Gastrocnemius medialis (tissue), 4 donors: Measurements from ENCODE around the gene PEX16. TPM values are rescaled to one million over a fixed set of nuclear protein-coding genes. Genes with fewer than 3 reads are reported as not detected.

ENCODE experiments used
- ATAC-seq, 2 donors: fragments of 150-250 bp; one replicate each; pipeline ENCODE4 v1.9.1; 2016
- DNase-seq, 2 donors: peaks; one replicate each; pipeline ENCODE4 v3.0.0-alpha.2; 2019
- H3K27ac ChIP-seq, 4 donors: fragments of 200-600 bp; sonication (generic); 1 replicate in 1 of 4; 2 replicates in 3 of 4; pipeline ENCODE4 v1.5.1; 2016 to 2018; ENCODE audit warnings: mild to moderate bottlenecking in 2 of 4, moderate library complexity in 1 of 4
- H3K27me3 ChIP-seq, 3 donors: fragments of 200-600 bp; sonication (generic) in 2 of 3; 1 replicate in 1 of 3; 2 replicates in 2 of 3; pipeline versions ENCODE4 v1.5.1 to v1.6.0; 2016 to 2019; ENCODE audit warnings: mild to moderate bottlenecking in 1 of 3, moderate library complexity in 1 of 3
- H3K36me3 ChIP-seq, 2 donors: fragments of 200-600 bp; sonication (generic) in 1 of 2; one replicate each; pipeline ENCODE4 v1.5.1; 2017 to 2018
- H3K4me1 ChIP-seq, 2 donors: fragments of 200-600 bp; sonication (generic) in 1 of 2; one replicate each; pipeline ENCODE4 v1.5.1; 2016 to 2017; ENCODE audit warnings: mild to moderate bottlenecking in 2 of 2
- H3K4me3 ChIP-seq, 4 donors: fragments of 200-600 bp; sonication (generic) in 3 of 4; 1 replicate in 1 of 4; 2 replicates in 3 of 4; pipeline ENCODE4 v1.5.1; 2016 to 2019; ENCODE audit warnings: mild to moderate bottlenecking in 2 of 4
- H3K9me3 ChIP-seq, 3 donors: fragments of 200-600 bp; sonication (generic) in 2 of 3; 1 replicate in 1 of 3; 2 replicates in 2 of 3; pipeline ENCODE4 v1.5.1; 2016 to 2019
- CTCF ChIP-seq, 5 experiments: fragments of 450-650 bp in 3 of 5; fragments of 200-600 bp in 2 of 5; sonication (generic) in 2 of 5; IDR thresholded peaks in 4 of 5; conservative IDR thresholded peaks in 1 of 5; 1 replicate in 4 of 5; 2 replicates in 1 of 5; pipeline ENCODE4 v1.5.1; 2016 to 2019; ENCODE audit warnings: antibody characterized with exemption in 5 of 5, mild to moderate bottlenecking in 3 of 5, moderate library complexity in 3 of 5
- POLR2A ChIP-seq, 2 donors: fragments of 450-650 bp; IDR thresholded peaks; one replicate each; pipeline ENCODE4 v1.6.1; 2017; ENCODE audit warnings: antibody characterized with exemption in 2 of 2, mild to moderate bottlenecking in 2 of 2, moderate library complexity in 2 of 2
- in situ Hi-C, 4 donors: fragments of 200-750 bp; cut with MboI; loops; one replicate each; pipeline versions ENCODE4 v1.15.0 to v1.8.0; 2017; ENCODE audit warnings: low sequenced_read_pairs in 4 of 4
- intact Hi-C: fragments of 100-400 bp; cut with DNase I; formaldehyde crosslinking; loops from one replicate; pipeline ENCODE4 v1.15.1; 2023; ENCODE audit warnings: low total_unique reads
- total RNA-seq, 4 donors: library from RNA; depleted of rRNA; stranded (reverse); fragments of >200 nt; gene quantifications; one replicate each; pipeline versions ENCODE4 v1.1.0 to v1.2.3, GENCODE V29; 2016

PEX16 gene
- total RNA-seq, 4 donors from 2014 or later, result 18.5 to 27.2 (median 20.5) TPM

GRCh38 chr11:45930031-45930794 is 12.5 kb upstream of the PEX16 start:
- no peak for ATAC-seq
- Histone ChIP-seq H3K36me3 (peaks cover 0 to 23% of the 10 kb centered on the region in 2 donors), H3K9me3 (no peaks in the 10 kb centered on the region), H3K27me3 (peaks cover 0 to 14% (median 2%) of the 10 kb centered on the region in 3 donors), H3K27ac (no peak overlapping the region), H3K4me1 (peaks cover 3 to 5% of the 10 kb centered on the region in 2 donors), H3K4me3 (no peak overlapping the region)
- TF ChIP-seq CTCF (IDR thresholded peaks at IDR 0.05 in 4 of 5, conservative IDR thresholded peaks at IDR 0.05 in 1 of 5) (no peak), POLR2A (IDR thresholded peaks at IDR 0.05) (no peak)
- intact Hi-C loops, result no loop called here
- in situ Hi-C loops, result no loop called here
- no peak for DNase-seq

GRCh38 chr11:45929486-45930030 is 11.9 kb upstream of the PEX16 start:
- TF ChIP-seq CTCF (IDR thresholded peaks at IDR 0.05 in 4 of 5, conservative IDR thresholded peaks at IDR 0.05 in 1 of 5) (no peak), POLR2A (IDR thresholded peaks at IDR 0.05) (no peak)
- in situ Hi-C loops (no loop called here), intact Hi-C loops (no loop called here)
- Histone ChIP-seq H3K36me3 (peaks cover 0 to 16% of the 10 kb centered on the region in 2 donors), H3K4me3 (no peak overlapping the region), H3K4me1 (peaks cover 3 to 5% of the 10 kb centered on the region in 2 donors), H3K27me3 (peaks cover 4 to 19% (median 7%) of the 10 kb centered on the region in 3 donors), H3K27ac (no peak overlapping the region), H3K9me3 (no peaks in the 10 kb centered on the region)
- no peak for DNase-seq
- ATAC-seq, result no peak

- ATAC-seq (no peak), DNase-seq (no peak)
- peaks cover 0 to 7% of the 10 kb centered on the region in 2 donors for H3K36me3 ChIP-seq
- peaks cover 11 to 26% (median 14%) of the 10 kb centered on the region in 3 donors for H3K27me3 ChIP-seq
- no peak overlapping the region for H3K27ac ChIP-seq
- H3K4me3 ChIP-seq, result no peak overlapping the region
- no peak for TF ChIP-seq CTCF (IDR thresholded peaks at IDR 0.05 in 4 of 5, conservative IDR thresholded peaks at IDR 0.05 in 1 of 5)
- TF ChIP-seq POLR2A (IDR thresholded peaks at IDR 0.05), result no peak
- no peaks in the 10 kb centered on the region for H3K9me3 ChIP-seq
- H3K4me1 ChIP-seq, result peaks cover 3 to 5% of the 10 kb centered on the region in 2 donors
- intact Hi-C loops (no loop called here), in situ Hi-C loops (no loop called here)
These were observed 11.0 kb upstream of the PEX16 start for GRCh38 chr11:45928535-45929215.

GRCh38 chr11:45927684-45928413 is 10.2 kb upstream of the PEX16 start:
- Histone ChIP-seq H3K4me3 (no peak overlapping the region), H3K4me1 (peaks cover 3 to 10% of the 10 kb centered on the region in 2 donors), H3K27ac (no peak overlapping the region), H3K27me3 (peaks cover 17 to 33% (median 21%) of the 10 kb centered on the region in 3 donors), H3K36me3 (no peaks in the 10 kb centered on the region), H3K9me3 (no peaks in the 10 kb centered on the region)
- no peak for TF ChIP-seq CTCF (IDR thresholded peaks at IDR 0.05 in 4 of 5, conservative IDR thresholded peaks at IDR 0.05 in 1 of 5)
- TF ChIP-seq POLR2A (IDR thresholded peaks at IDR 0.05), result no peak
- in situ Hi-C loops (no loop called here), intact Hi-C loops (no loop called here)
- ATAC-seq (no peak), DNase-seq (no peak)
